Right renal cortex interstitium (tissue), 3 donors: ENCODE data around the gene ZNF821. TPM values are rescaled to one million over a fixed set of nuclear protein-coding genes. Genes with fewer than 3 reads are reported as not detected.
A peak's percentile ranks its signal among the peaks of the same experiment; 100 is the strongest.
"Not testable (repeated sequence)": the region's sequence is repeated elsewhere in the genome, so short reads cannot be mapped to it uniquely, and the experiment has no call there.

Experiments used
- DNase-seq, 3 donors: peaks; one replicate each; pipeline ENCODE4 v3.0.0-alpha.2; 2013; ENCODE audit warnings: low read depth in 3 of 3, low spot score in 2 of 3
- polyA plus RNA-seq, 3 donors: library from polyadenylated mRNA; unstranded; fragments of 120-200 nt; gene quantifications; one replicate each; pipeline ENCODE4 v1.2.1, GENCODE V29; 2013; ENCODE audit not compliant: insufficient read length in 3 of 3

Gene ZNF821
- polyA plus RNA-seq, 3 donors: 23.9 to 26.6 (median 26.1) TPM

DNA sequence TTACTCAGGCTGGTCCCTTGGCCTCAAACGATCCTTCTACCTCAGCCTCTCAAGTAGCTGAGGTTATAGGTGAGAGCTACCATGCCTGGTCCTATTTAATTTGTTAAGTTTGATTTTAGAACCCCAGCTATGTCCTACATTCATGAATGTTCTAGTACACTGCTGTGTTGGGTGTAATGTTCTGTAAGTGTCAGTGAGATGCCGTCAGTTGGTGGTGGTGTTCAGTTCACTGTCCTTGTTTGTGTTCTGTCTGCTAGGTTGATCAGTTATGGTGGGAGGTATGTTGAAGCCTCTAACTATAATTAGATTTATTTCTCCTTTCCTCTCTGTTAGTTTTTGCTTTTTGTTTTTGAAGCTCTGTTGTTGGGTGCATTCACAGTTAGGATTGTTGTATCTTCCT is 19.6 kb upstream of the ZNF821 start:
- no peak for DNase-seq

DNA sequence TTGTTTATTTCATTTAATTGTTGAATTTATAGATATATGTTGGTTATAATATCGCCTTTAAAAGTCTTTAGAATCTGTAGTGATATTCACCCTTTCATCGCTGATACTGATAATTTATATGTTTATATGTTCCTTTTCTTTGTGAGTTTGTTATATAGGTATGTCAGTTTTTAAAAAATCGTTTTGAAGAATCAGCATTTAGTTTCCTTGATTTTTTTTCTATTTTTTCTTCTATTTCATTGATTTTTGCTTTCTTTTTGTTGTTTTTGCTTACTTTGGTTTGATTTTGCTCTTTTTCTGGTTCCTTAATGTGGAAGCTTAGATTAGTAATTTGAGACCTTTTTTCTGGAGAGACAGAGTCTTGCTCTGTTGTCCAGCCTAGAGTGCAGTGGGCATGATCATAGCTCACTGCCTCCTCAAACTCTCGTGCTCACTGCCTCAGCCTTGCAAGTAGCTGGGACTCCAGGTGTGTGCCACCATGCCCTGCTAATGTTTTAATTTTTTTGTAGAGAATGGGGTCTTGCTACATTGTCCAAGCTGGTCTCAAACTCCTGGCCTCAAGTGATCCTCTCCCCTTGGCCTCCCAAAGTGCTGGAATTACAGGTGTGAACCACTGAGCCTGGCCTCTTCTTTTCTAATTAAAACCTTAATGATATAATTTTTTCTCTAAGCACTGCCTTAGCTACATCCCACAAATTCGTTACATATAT is 18.8 kb upstream of the ZNF821 start:
- no peak for DNase-seq

- no peak for DNase-seq
Measured at GRCh38 chr16:71899171-71899570, 15.2 kb upstream of the ZNF821 start.

DNA sequence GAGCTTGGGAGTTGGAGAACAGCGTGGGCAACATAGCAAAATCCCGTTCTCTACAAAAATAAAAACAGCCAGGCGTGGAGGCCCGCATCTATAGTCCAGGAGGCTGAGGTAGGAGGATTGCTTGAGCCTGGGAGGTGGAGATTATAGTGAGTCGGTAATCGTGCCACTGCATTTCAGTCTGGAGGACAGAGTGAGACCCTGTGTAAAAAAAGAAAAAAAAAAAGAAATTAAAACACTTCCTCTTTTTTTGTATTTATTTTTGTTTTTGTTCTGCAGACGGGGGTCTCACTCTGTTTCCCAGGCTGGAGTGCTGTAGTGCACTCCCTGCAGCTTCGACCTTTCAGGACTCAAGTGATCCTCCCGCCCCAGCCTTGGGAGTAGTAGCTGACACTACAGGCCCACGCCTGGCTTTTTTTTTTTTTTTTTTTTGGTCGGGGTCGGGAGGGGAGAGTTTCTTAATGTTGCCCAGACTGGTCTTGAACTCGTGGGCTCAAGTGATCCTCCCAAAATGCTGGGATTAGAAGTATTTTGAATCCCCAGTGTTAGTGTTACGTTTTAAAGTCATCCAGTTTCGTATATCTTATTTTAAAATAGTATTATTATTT is 12.9 kb upstream of the ZNF821 start:
- no peak for DNase-seq

DNA sequence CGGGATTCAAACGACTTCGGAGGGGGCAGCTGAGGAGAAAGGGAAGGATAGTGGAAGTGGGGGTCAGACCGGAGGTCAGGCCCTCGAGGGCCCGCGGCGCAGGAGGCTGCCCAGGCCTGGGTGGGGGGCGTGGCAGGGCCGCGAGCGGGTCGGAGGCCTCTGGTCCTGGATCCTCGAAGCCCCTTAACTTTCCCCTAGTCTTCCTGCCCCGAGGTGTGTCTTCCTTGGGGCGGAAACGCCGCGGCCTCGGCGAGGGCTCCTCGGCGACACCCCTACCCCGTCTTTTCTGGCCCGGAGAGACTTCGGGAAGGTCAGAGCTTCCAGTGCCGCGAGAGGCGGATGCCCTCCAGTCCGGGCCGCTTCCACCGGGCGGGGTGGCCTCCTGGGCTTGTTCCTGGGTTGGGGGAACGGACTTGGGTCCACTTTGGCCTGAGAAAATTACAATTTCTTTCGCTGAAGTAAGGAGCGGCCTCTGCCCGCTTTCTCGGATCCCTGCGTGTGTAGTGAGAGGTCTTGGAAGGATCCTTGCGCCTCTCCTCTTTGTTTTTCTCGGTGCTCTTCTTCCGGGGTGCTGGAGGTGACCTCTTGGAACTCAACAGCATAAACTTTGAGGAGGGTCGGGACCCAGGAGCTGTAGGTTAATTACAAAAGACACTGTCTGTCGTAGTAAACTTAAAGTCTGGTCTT is 11.8 kb upstream of the ZNF821 start:
- DNase-seq: peak in 2 of 3 donors; percentile 16 to 29

- peak; percentile 92 to 97 (median 93) for DNase-seq
Measured at GRCh38 chr16:71894921-71895678, 11.1 kb upstream of the ZNF821 start, which contains the start of gene IST1. Gene IST1 (plus strand): TSS chr16:71895531. CDS start chr16:71915641, 20,110 bp downstream.

DNA sequence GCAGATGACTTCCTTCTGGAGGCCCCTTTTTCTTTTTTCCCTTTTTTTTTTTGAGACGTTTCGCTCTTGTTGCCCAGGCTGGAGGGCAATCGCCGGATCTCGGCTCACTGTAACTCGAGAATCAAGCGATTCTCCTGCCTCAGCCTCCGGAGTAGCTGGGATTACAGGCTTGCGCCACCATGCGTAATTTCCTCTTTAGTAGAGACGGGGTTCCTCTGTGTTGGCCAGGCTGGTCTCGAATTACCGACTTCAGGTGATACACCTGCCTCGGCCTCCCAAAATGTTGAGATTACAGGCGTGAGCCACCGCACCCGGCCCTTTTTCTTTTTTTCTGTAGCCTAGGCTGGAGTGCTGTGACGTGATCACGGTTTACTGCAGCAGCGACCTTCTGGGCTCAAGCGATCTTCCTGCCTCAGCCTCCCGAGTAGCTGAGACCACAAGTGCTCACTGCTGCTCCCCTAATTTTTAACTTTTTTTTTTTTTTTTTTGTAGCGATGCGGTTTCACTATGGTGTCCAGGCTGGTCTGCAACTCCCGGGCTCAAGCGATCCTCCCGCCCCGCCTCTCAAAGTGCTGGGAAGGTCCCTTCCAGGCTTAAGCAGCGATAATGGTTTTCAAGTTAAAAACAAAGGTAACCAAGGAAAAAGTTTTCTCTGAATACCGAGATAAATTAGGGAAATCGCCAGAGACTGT is 10.4 kb upstream of the ZNF821 start:
- peak; percentile 41 to 48 (median 44) for DNase-seq

GRCh38 chr16:71893888-71894228 is 9.9 kb upstream of the ZNF821 start:
- DNase-seq: no peak

DNA sequence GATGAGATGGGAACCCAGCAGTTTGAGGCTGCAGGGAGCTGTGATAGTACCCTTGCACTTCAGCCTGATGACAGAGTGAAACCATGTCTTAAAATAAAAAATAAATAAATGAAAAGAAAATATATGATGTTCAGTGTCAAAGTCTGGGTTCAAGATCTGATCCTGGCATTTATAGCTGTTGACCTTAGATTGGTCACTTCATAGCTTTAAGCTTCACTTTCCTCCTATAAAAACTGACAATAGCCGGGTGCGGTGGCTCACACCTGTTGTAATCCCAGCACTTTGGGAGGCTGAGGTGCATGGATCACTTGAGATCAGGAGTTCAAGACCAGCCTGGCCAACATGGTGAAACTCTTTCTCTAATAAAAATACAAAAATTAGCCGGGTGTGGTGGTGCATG is 5.2 kb upstream of the ZNF821 start:
- no peak for DNase-seq

- DNase-seq: no peak
Measured at GRCh38 chr16:71885261-71885650, 1.3 kb upstream of the ZNF821 start.

- peak; percentile 23 to 32 (median 27) for DNase-seq
Measured at GRCh38 chr16:71883168-71883848, 674 bp downstream of the ZNF821 start.

DNA sequence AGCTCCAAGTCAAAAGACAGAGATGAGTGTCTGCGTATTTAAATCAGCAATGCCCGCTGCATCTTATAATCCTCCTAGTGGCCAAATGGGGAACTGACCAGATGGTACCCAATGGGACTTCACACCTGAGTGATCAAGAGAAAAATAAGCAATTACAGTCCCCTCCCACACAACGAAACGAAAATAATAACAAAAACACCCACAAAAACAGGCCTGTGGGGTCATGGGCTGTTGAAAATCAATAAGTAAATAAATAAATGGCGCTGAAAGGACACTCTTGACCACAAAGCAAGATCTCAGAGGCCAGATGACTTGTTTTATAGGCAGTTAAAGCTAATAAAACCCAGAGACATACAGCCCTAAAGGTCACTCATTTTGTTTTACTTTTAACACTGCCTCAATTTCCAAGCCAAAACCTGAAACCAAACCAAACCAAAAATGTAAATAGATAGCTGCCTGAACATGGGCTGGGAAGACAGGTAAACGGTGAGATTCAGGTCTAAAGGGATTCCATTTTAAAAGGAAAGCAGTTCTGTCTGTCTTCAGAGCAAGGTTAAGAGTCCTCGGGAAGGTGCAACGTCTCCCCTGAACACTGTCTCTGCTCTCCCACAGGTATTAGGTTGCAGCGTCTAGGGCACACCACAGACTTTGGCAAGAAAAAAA is 1.3 kb downstream of the ZNF821 start:
- peak; percentile 69 to 73 (median 71) for DNase-seq

DNA sequence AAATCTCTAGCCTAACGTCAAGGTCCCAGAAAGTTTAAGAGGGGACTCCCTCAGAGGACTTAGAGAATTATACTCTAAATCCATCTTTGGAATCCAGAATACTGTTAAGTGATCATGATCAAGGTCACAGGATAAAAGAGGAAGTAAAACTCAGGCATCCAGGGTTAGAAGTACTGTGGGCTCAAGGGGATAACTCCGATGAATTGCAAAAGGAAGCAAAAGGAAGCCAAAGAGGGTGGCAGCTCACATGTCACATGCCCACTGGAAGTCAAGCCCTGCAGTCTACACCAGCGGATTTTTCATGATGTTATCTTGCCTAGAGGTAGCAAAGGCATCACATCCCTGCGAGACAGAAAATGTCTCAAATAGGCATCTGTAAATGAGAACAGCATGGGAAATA is 3.8 kb downstream of the ZNF821 start:
- no peak for DNase-seq

DNA sequence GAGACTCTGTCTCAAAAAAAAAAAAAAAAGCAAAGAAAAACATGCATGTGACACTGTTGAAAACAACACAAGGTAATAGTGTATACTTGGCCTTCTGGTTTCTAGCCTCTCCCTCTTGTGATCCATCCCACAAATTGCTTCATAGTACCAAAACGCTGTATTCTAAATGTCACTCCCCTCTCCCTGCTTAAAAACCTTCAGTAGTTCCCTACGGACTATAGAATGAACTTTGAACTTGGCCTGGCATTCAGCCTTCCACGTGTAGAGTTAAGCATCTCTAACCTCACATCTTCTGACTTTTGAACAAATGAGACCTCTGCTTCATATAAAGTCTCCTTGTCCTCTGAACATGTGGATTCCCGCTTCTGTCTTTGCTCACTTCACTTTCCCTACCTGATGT is 5.1 kb downstream of the ZNF821 start:
- no peak for DNase-seq

DNA sequence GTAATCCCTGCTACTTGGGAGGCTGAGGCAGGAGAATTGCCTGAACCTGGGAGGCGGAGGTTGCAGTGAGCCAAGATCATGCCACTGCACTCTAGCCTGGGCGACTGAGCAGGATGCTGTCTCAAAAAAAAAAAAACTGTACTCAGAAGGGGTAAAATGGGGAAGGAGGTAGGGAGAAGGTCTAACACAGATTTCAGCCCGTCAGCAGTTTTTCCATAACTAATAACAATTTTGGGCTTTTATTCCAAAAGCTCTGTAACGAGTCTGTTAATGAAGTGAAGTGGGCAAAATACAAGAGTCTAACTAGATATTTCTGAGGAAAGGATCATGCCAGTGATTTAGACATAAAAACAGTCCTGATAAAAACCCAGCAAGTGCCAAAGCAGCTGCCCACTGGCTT is 10.8 kb downstream of the ZNF821 start:
- no peak for DNase-seq

- no peak for DNase-seq
Measured at GRCh38 chr16:71870818-71871217, 13.2 kb downstream of the ZNF821 start.

- DNase-seq: no peak
Measured at GRCh38 chr16:71869089-71869488, 14.9 kb downstream of the ZNF821 start.

GRCh38 chr16:71867939-71868338 is 16.0 kb downstream of the ZNF821 start:
- DNase-seq: no peak

DNA sequence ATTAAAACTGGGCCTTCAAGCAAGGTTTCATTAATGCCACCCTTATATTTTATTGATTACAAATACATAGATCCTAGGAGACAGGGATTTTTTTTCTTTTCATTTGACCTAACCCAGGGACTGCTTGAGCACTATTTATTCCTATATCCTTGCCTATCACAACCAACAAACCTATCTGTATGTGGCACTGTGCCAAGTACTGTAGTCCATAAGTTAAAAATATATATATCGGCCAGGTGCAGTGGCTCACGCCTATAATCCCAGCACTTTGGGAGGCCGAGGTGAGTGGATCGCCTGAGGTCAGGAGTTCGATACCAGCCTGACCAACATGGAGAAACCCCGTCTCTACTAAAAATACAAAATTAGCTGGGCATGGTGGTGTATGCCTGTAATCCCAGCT is 16.8 kb downstream of the ZNF821 start:
- DNase-seq: not testable (repeated sequence)
